GM12872 (cell line): ENCODE measurements around the gene BLACAT1.

Experiments used
- CTCF ChIP-seq: IDR thresholded peaks from 3 replicates; pipeline ENCODE4 v1.5.1; 2011; ENCODE audit warnings: low read depth, mild to moderate bottlenecking, low read length, moderate library complexity; ENCODE audit not compliant: insufficient read depth

Gene BLACAT1

DNA sequence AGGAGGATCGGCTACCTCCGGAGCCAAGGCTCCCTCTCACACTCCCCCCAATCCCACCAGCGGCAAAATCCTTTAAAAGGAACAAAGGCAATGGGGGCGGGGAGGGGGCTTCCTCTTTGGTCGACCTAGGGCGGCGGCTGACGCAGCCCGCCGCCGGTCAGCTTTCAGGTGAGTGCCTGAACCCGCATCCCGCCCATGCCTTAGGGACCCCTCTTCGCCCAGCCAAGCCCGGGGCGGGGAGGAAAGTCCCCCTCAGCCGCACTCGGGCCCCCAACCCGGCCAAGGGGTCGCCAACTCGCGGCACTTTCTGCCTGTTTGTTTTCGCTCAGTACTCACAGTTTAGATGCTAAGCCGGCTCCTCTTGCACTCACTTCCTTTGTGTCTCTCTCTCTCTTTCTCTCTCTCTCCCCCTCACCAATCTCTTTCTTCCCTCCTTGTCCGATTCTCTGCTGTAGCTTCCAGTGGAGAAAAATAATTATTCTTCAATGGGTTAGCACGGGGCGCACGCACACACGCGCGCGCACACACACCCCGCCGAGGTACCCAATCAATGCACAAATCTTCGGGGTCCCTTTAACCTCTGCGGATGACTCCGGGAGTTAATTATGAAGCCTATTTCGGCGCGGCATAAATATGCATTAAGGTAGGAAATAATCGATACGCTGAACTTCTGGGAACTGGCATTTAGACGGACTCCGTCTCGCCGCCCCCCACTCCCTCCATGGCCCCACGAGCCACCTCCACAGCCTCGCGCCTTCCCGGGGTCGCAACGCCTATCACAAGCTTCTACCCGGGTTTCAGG is at the start of gene BLACAT1:
TSS of gene BLACAT1 (minus strand) at position 465 of the 802 bp plus-strand sequence.
- no peak for TF ChIP-seq CTCF

DNA sequence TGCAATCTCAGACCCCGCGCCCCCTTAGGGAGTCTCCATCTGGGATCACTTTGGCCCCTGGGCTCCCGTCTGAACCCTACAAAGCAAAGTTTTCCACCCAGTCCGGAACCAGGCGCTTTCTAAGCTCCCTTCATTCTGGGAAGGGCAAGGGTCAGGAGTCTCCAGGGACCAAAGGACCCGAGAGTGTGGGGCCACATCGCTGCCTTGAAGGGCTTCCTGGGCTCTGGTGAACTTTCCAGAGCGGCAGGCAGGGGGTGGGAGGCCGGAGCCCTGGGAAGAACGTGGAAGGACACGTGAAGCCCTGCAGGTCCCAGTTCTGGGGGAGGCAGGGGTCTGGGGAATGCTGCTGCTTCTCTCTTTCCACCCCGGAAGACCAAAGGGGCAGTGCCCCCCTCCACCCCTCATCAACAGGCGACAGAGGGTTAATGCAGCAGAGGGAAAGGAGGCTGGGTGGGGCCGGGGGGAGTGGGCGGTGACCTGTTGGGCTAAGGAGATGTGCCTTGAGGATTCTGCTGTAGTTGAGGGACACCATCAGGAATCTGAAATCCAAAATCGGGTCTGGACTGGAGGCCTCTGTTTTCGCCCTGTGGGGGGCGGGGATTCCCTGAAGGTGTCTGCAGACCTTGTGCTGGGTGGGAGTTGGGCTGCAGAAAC is 49.4 kb upstream of the BLACAT1 start:
- TF ChIP-seq CTCF = no peak

GRCh38 chr1:205504311-205505075 is 48.6 kb upstream of the BLACAT1 start, which contains the start of gene CDK18:
CDK18 (plus strand) TSS chr1:205504669; CDS start chr1:205523168, 18,499 bp downstream.
- TF ChIP-seq CTCF = no peak

DNA sequence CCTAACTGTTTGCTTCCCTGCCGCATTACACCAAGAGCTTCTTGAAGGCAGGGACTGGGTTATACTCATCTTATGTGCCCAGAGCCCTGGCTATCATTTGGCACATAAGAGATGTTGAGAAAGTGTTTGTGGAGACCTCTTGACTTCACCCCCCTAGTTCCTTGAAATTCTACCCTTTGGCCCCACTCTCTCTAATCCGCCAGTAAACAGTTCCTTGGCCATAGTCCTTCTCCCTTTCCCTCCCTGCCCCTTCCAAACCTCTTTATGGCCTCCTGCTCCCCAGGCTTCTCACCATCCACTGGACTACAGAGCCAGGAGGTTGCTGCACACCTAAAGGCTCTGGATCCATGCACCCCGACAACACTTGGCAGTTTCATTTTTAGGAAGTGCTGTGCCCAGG is 47.1 kb upstream of the BLACAT1 start:
- no peak for TF ChIP-seq CTCF

- TF ChIP-seq CTCF = no peak
Measured at GRCh38 chr1:205502111-205502810, 46.4 kb upstream of the BLACAT1 start.

GRCh38 chr1:205500240-205501233 is 44.7 kb upstream of the BLACAT1 start:
- no peak for TF ChIP-seq CTCF
